PC-9 (cell line): ENCODE measurements around the gene SUPT3H.

Source experiments
- CTCF ChIP-seq: fragments of 200-600 bp; sonication (generic); conservative IDR thresholded peaks from 2 replicates; pipeline ENCODE4 v1.6.1; 2017; ENCODE audit warnings: mixed run types, antibody characterized with exemption, mild to moderate bottlenecking, moderate library complexity
- EZH2 ChIP-seq: fragments of 200-600 bp; sonication (generic); IDR thresholded peaks from 2 replicates; pipeline ENCODE4 v1.8.0; 2017; ENCODE audit warnings: antibody characterized with exemption, low read depth

- TF ChIP-seq CTCF: no peak
- no peak for TF ChIP-seq EZH2
These were observed 170.8 kb downstream of the SUPT3H start for GRCh38 chr6:45206793-45207492.
